OCI-LY3 (cell line): ENCODE data around the gene TXN.

Source experiments
- CTCF ChIP-seq: fragments of 200-600, 300-600 bp; sonication (generic); IDR thresholded peaks from 2 replicates; pipeline ENCODE4 v1.5.1; 2014; ENCODE audit warnings: antibody characterized with exemption, low read length, low read depth
- EZH2phosphoT487 ChIP-seq: fragments of 200-600 bp; shearing (Covaris generic); IDR thresholded peaks from 2 replicates; pipeline ENCODE4 v1.6.1; 2018; ENCODE audit warnings: antibody characterized with exemption, mixed run types, low read depth

GRCh38 chr9:110282018-110282738 lies 25.9 kb upstream of the TXN start:
- no peak for TF ChIP-seq CTCF
- TF ChIP-seq EZH2phosphoT487, result no peak
